Lower leg skin (tissue), 4 donors: ENCODE measurements around the gene HOXD13. TPM values are rescaled to one million over a fixed set of nuclear protein-coding genes. Genes with fewer than 3 reads are reported as not detected.

ENCODE experiments used
- DNase-seq, 2 donors: peaks; one replicate each; pipeline ENCODE4 v3.0.0-alpha.2; 2019; ENCODE audit warnings: low spot score in 2 of 2
- H3K4me3 ChIP-seq: fragments of 200-600 bp; sonication (generic); 2 replicates; pipeline ENCODE4 v1.5.1; 2017; ENCODE audit warnings: mild to moderate bottlenecking, low read depth; ENCODE audit not compliant: poor library complexity, severe bottlenecking
- POLR2A ChIP-seq, 2 donors: fragments of 450-650 bp; IDR thresholded peaks; one replicate each; pipeline ENCODE4 v1.6.1; 2016 to 2017; ENCODE audit warnings: antibody characterized with exemption in 2 of 2, mild to moderate bottlenecking in 1 of 2, moderate library complexity in 1 of 2
- WGBS, 2 donors: methylation state at CpG; one replicate each; pipeline ENCODE4 v1.1.5; 2018; 5-methylcytosine and 5-hydroxymethylcytosine counted together
- intact Hi-C: fragments of 100-400 bp; cut with DNase I; formaldehyde crosslinking; loops from one replicate; pipeline ENCODE4 v1.15.0; 2023; ENCODE audit warnings: low total_unique reads
- total RNA-seq, 4 donors: library from RNA; depleted of rRNA; stranded (reverse); fragments of >200 nt; gene quantifications; one replicate each; pipeline ENCODE4 v1.1.0, GENCODE V29; 2016
- TF ChIP-seq, protein P1 (sequence below), 3 donors: fragments of 450-650 bp; IDR thresholded peaks; one replicate each; pipeline ENCODE4 v1.5.1; 2016; ENCODE audit warnings: antibody characterized with exemption in 3 of 3, mild to moderate bottlenecking in 3 of 3, moderate library complexity in 2 of 3

Gene HOXD13
- total RNA-seq, 4 donors from 2014 or later: 0.10 TPM; not detected in 3

DNA sequence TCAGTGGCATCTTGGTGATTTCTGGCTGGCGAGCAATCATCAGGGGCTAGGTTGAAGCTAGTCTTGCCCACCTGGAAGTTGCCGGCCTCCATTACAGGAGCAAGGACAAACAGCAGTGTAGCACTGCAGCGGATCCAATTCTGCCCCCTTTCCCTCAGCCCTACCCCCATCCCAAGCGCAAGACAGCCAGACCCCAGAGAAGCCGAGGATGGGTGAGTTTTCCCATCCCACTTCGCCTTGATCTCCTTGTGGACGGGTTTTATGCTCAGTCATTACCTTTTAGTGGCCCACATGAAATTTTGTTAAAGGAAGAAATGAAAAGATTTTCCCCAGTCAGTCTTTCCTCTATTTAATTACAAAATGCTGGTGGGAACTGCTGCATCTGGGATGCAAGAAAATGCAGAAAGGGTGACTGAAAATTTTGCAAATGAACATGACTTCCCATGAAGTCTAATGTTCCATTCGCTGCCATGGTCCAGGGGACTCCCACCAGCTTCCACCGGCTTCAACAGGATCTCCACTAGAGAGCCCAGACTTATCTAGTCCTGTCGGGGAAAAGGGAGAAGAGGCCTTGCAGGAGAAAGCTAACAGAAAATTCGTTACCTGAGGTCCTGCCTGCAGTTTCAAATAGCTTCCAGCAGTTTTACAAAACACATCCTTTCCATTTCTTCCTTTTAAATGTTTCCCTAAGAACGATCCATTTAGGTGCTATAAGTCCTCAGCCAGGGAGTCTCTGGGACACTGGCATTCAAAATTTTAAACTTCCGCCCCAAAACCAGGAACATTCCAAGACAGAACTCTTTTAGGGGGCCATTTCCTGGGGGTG is 28.1 kb downstream of the HOXD13 start:
- DNase-seq: peak in 1 of 2 donors; percentile 68
- intact Hi-C loops: loop anchor here (5.0 to 10.0 kb wide), 2 partner anchors 517 to 1034 kb away; no protein-coding TSS in a partner anchor
- WGBS, 2 donors: 44 to 49% methylated on average over 13 of the region's 13 CpGs
- TF ChIP-seq POLR2A (IDR thresholded peaks at IDR 0.05): no peak
- TF ChIP-seq, protein P1, sequence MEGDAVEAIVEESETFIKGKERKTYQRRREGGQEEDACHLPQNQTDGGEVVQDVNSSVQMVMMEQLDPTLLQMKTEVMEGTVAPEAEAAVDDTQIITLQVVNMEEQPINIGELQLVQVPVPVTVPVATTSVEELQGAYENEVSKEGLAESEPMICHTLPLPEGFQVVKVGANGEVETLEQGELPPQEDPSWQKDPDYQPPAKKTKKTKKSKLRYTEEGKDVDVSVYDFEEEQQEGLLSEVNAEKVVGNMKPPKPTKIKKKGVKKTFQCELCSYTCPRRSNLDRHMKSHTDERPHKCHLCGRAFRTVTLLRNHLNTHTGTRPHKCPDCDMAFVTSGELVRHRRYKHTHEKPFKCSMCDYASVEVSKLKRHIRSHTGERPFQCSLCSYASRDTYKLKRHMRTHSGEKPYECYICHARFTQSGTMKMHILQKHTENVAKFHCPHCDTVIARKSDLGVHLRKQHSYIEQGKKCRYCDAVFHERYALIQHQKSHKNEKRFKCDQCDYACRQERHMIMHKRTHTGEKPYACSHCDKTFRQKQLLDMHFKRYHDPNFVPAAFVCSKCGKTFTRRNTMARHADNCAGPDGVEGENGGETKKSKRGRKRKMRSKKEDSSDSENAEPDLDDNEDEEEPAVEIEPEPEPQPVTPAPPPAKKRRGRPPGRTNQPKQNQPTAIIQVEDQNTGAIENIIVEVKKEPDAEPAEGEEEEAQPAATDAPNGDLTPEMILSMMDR (IDR thresholded peaks at IDR 0.05): no peak
- no peak overlapping the region for H3K4me3 ChIP-seq

DNA sequence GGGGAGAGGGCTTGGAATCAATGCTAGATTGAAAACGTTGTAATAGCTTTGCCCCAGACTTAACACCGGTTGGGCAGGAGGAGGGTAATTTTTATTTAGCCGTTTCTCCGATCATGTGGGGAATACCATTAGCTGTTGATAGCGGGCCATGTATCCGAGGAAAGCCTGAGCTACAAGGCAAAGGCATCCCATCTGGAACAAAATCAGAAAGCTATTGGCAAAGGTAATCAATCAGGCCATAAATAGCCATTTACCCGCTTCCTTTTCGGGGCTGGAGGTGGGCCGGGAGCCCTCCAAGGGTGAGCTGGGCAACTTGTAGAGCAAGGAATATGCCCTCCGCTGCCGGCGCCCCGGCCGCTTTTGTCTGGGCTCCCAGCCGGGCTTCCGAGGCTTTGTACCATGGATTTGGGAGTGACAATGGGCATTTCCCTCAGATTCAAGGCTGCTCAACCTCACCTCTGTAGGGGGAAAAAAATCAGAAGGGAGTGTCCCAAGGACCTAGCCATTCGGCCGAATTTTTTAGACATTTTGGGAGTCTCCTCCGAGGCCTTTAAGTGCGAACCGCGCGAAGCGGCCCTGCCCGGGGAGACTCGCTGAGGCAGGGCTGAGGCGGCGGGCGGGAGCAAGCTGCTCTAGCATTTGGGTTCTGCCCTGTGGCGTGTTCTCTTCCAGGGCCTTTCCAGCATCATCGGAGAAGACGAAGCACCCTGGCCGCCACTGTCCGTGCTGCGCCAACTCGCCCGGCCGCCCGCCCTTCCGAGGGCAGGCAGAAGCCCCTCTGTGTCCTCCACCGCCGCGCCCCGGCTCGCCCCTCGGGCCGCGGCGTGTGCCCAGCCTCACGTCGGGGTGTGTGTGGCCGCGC is 28.9 kb downstream of the HOXD13 start:
- 25 to 26% methylated on average over 44 to 53 of the region's 53 CpGs for WGBS, 2 donors
- peak in 1 of 2 donors; percentile 74 for DNase-seq
- H3K4me3 ChIP-seq: no peak overlapping the region
- intact Hi-C loops: loop anchor here (5.0 to 10.0 kb wide), 2 partner anchors 516 to 1033 kb away; no protein-coding TSS in a partner anchor
- no peak for TF ChIP-seq POLR2A (IDR thresholded peaks at IDR 0.05)
- TF ChIP-seq, protein P1 (IDR thresholded peaks at IDR 0.05): no peak

DNA sequence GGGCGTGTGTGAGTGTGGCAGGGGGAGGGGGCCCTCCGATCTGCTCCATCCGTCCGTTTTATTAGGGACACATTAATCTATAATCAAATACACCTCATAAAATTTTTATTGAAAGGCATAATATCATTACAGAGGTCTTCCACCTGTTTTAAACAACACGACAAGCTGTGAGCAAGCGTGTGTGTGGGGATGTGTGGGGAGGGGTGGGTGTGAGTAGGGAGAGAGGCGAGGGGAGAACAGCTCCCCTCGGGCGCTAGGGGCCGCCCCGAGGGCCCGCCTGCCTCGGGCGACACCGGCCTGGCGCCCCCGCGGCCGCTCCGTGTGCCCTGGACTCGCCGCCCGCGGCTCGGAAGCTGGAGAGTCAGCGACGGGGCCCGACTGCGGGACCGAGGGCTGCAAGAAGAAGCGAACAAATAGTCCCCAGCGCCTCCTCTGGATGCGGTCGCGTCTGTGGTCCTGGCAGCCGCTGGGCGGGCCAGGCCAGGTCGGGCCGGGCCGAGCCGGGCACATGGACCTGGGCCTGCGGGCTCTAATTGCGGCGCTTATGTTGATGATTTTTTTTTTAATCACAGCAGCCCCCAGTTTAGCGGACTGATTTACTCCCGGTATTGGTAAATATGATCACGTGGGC is 29.6 kb downstream of the HOXD13 start:
- TF ChIP-seq POLR2A (IDR thresholded peaks at IDR 0.05): no peak
- TF ChIP-seq, protein P1 (IDR thresholded peaks at IDR 0.05): no peak
- intact Hi-C loops: loop anchor here (5.0 to 10.0 kb wide), 2 partner anchors 515 to 1033 kb away; no protein-coding TSS in a partner anchor
- DNase-seq: no peak
- 4 to 5% methylated on average over 43 to 47 of the region's 47 CpGs for WGBS, 2 donors
- H3K4me3 ChIP-seq: peak overlapping the region; percentile 38

DNA sequence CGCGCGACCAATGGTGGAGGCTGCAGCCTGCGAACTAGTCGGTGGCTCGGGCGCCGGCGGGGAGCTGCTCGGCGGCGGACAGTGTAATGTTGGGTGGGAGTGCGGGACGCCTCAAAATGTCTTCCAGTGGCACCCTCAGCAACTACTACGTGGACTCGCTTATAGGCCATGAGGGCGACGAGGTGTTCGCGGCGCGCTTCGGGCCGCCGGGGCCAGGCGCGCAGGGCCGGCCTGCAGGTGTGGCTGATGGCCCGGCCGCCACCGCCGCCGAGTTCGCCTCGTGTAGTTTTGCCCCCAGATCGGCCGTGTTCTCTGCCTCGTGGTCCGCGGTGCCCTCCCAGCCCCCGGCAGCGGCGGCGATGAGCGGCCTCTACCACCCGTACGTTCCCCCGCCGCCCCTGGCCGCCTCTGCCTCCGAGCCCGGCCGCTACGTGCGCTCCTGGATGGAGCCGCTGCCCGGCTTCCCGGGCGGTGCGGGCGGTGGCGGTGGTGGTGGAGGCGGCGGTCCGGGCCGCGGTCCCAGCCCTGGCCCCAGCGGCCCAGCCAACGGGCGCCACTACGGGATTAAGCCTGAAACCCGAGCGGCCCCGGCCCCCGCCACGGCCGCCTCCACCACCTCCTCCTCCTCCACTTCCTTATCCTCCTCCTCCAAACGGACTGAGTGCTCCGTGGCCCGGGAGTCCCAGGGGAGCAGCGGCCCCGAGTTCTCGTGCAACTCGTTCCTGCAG is 30.3 kb downstream of the HOXD13 start, which contains the start of gene HOXD9:
TSS of gene HOXD9 (plus strand) at position 37 of the 728 bp plus-strand sequence. CDS start at position 87, 50 bp downstream.
- H3K4me3 ChIP-seq: peak within 1 kb of the TSS; percentile 38
- intact Hi-C loops: loop anchor here (5.0 to 10.0 kb wide), 2 partner anchors 514 to 1032 kb away; no protein-coding TSS in a partner anchor
- 6% methylated on average over 13 to 30 of the region's 84 CpGs for WGBS, 2 donors
- TF ChIP-seq, protein P1 (IDR thresholded peaks at IDR 0.05): no peak
- no peak for TF ChIP-seq POLR2A (IDR thresholded peaks at IDR 0.05)
- peak; percentile 60 to 96 for DNase-seq
